ENCODE data around the gene KIAA1671. TPM values are rescaled to one million over a fixed set of nuclear protein-coding genes. Genes with fewer than 3 reads are reported as not detected.

KIAA1671 gene
- total and polyA plus RNA-seq, 2 of the 4 experiments (the other 2 are of a cell fraction), result 0.02 TPM; not detected in 1

- Histone ChIP-seq H3K18ac (ENCODE audit: low read depth, low read length) (no peak overlapping the region), H3K9ac (ENCODE audit: low read depth, low read length) (no peak overlapping the region), H4K20me1 (ENCODE audit: insufficient read depth, low read length) (no peaks in the 10 kb centered on the region), H2BK20ac (ENCODE audit: low read depth, low read length) (no peak overlapping the region), H2BK5ac (ENCODE audit: low read depth, low read length, poor library complexity, severe bottlenecking) (no peak overlapping the region), H3K4me1 (ENCODE audit: control insufficient read depth, insufficient read depth, low read length) (no peaks in the 10 kb centered on the region), H4K91ac (ENCODE audit: insufficient read depth, low read depth, low read length) (no peak overlapping the region), H3K36me3 (ENCODE audit: control insufficient read depth, insufficient read depth, low read length) (no peaks in the 10 kb centered on the region), H3K79me1 (ENCODE audit: low read depth in 1 of 2, low read length in 2 of 2) (no peaks in the 10 kb centered on the region), H3K4me3 (ENCODE audit: insufficient read depth, low read depth, low read length) (no peak overlapping the region), H3K4me2 (ENCODE audit: low read depth, low read length) (no peak overlapping the region), H4K5ac (ENCODE audit: low read depth, low read length) (no peak overlapping the region), H3K27ac (ENCODE audit: insufficient read depth, low read length) (no peak overlapping the region), H4K8ac (ENCODE audit: low read depth in 2 of 2, low read length in 2 of 2) (no peak overlapping the region), H3K9me1 (ENCODE audit: insufficient read depth, low read length) (no peaks in the 10 kb centered on the region), H2AK5ac (ENCODE audit: low read depth, low read length) (no peak overlapping the region), H3K56ac (ENCODE audit: extremely low read depth, insufficient read depth, low read length) (no peak overlapping the region), H2AK9ac (replicated peaks; ENCODE audit: low read depth, low read length, poor library complexity) (no peak overlapping the region), H3K23ac (ENCODE audit: low read depth, low read length) (no peak overlapping the region), H3K27me3 (ENCODE audit: control insufficient read depth, insufficient read depth, low read length) (peaks cover 3% of the 10 kb centered on the region; the same call in 1 of the 2 replicates), H2AFZ (replicated peaks; ENCODE audit: low read length, poor library complexity) (no peak overlapping the region), H2BK15ac (ENCODE audit: low read depth, low read length) (no peak overlapping the region), H3K4ac (ENCODE audit: low read depth, low read length) (no peak overlapping the region), H2BK120ac (ENCODE audit: low read depth, low read length) (no peak overlapping the region), H3K9me3 (ENCODE audit: control insufficient read depth, insufficient read depth, low read length) (no peaks in the 10 kb centered on the region), H3K14ac (replicated peaks; ENCODE audit: low read depth, low read length) (no peak overlapping the region)
- no TSS peak for BruUV-seq (replicated peaks)
- ATAC-seq (ENCODE audit: low read depth), result no peak
- intact Hi-C loops (cut with micrococcal nuclease), result no loop called here
- dilution Hi-C loops (cut with HindIII; ENCODE audit: low sequenced_read_pairs, unreplicated experiment), result no loop called here
- TF ChIP-seq MAZ (IDR thresholded peaks at IDR 0.05; ENCODE audit: borderline replicate concordance, low read depth, low read length) (no peak), ELK1 (IDR thresholded peaks at IDR 0.05; ENCODE audit: borderline replicate concordance, low read depth, low read length) (no peak), CHD1 (IDR thresholded peaks at IDR 0.05; ENCODE audit: low read depth, low read length) (no peak), MAFK (IDR thresholded peaks at IDR 0.05; ENCODE audit: low read depth, low read length) (no peak)
- POLR2A ChIA-PET (ENCODE audit: unreplicated experiment), result interaction anchor here (0.6 kb wide), 1 partner anchor 71 kb away, joined by 4 read pairs; no protein-coding TSS in a partner anchor
- CTCF ChIA-PET, result interaction anchor here (0.6 kb wide), 1 partner anchor 1069 kb away, joined by 3 read pairs; no protein-coding TSS in a partner anchor
- WGBS, 2 experiments (ENCODE audit: extremely low coverage in 2 of 2, insufficient read length in 1 of 2), result no CpG with 5 or more reads among the region's 5 CpGs
- no peak for DNase-seq
- in situ Hi-C loops (cut with MboI; ENCODE audit: low sequenced_read_pairs), result no loop called here
These were observed 30.6 kb downstream of the KIAA1671 start for GRCh38 chr22:24983151-24983550.
